ENCODE data around the gene KIAA0930.
A peak's percentile ranks its signal among the peaks of the same experiment; 100 is the strongest.

KIAA0930 gene

DNA sequence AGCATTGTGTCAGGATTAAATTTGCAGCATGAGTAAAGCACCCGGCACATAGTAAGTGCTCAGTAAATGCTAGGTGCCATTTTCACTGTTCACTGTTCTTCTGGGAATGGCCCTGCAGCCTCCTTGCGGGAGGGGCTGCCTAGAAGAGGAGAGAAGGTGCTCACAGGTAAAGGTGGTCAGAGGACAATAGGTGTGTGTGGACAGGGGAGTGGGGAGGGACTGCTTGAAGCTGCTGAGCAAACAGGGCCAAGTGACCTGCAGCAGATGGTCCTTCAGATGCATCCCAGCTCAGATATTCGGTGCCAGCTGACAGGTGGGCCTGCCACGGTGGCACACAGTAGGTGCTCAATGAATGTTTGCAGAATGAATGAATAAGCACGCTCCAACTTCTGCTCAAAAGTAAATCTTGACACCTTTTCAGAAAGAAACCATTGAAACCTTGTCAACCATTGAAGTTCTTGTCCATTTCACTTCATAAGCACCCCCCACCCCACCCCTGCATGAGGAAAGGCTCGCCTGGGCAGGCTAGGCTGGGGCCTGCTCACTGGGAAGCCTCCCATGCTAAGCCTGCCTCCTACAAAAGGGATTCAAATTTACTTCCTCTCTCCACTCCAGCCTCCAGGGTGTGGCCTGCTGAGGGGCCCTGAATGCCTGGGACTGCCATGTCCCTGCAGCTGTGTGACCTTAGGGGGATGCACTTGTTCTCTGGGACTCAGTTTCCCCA lies 1.6 kb downstream of the KIAA0930 start:
- DNase-seq: peak in 2 of 58 donors; percentile 23 to 42

DNA sequence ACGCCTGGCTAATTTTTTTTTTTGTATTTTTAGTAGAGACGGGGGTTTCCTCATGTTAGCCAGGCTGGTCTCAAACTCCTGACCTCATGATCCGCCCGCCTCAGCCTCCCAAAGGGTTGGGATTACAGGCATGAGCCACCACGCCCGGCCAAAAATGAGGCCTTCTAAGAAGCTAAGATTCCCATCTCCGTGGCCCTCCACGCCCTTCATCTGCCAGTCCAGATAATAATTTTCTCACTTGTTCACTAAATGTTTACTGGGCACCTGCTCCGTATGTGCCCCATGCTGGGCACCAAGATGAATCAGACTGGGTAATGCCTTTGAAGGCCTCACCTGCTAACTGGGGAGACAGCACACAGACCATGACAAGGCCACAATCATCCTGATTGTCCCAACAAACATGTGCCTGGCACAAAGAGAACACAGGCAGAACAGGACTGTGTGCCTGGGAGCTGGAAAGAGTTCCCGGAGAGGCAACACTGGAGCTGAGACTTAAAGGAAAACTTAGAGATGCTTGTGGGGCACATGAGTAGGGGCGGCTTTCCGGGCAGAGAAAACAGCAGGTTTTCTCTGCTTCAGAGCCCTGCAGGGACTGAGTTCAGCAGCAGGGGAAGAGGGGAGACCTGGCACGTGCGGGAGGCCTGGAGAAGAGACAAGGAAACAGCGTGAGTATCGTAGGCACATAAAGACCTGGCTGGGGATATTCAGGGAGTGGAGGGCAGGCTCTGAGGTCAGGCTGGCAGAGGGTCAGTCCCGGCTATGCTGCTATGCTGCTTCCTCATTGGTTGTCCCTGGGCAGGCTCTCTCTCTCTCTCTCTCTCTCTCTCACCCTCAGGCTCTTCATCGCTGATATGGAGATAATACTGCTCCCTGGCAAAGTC lies 2.4 kb downstream of the KIAA0930 start:
- no peak for DNase-seq

DNA sequence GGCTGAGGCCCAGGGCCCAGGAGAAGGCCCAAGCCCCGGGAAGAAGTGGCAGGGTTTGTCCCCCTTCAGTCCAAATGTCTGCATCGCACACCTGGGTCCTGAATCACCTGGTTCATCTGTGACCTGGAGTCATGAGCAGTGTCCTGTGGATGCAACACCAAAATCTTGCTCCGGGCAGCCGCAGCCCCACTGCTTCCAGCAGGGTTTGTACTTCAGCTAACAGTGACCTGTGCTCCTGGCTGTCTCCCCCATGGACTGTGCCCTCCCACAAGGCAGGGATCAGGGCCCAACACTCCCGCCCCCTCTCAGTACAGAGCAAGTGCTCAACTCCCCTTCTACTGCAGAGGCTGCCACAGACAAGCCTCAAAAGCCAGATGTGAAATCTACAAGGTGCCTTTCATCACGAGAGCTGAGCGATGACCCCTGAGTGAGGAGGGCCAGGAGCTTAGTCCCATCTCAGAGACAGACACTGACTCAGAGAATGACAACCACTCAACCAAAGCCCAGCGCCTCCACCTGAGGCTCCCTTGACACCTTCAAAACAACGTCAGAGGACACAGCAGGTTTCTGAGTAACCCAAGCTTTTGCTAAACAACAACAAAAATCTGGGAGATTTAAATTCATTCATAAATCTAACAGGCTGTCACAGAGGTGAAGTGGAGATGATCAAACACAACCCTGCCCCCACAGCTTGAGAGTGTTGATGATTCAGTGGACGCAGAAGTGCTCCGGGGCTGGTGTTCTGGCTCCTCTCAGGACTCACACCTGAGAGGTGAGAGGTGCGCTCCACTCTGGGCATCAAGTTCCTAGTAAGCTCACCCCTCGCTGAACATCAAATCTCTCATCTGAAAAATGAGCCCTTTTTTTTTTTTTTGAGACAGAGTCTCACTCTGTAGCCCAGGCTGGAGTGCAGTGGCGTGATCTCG lies 3.4 kb downstream of the KIAA0930 start:
- DNase-seq: no peak

DNA sequence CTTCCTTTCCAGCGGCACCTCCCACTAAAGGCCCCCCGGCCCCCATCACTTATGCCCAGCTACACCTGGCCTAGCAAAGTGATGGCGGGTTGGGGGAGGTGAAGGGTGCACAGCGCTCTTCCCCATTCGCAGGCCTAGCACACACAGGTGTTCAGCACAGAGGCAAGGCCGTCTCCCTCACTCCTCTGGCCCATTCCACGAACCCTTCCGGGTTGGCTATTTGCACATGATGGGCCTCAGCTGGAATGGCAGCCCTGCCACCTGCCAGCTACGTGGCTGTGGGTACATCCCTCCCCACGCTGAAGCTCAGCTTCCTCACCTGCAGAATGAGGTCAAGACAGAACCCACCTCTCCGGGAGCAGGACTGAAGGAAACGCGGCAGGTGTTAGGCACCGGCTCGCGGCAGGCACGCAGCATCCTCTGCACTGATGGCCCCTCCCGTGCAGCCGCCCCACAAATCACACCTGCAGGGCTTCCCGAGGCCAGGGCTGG lies 4.8 kb downstream of the KIAA0930 start:
- DNase-seq: no peak

DNA sequence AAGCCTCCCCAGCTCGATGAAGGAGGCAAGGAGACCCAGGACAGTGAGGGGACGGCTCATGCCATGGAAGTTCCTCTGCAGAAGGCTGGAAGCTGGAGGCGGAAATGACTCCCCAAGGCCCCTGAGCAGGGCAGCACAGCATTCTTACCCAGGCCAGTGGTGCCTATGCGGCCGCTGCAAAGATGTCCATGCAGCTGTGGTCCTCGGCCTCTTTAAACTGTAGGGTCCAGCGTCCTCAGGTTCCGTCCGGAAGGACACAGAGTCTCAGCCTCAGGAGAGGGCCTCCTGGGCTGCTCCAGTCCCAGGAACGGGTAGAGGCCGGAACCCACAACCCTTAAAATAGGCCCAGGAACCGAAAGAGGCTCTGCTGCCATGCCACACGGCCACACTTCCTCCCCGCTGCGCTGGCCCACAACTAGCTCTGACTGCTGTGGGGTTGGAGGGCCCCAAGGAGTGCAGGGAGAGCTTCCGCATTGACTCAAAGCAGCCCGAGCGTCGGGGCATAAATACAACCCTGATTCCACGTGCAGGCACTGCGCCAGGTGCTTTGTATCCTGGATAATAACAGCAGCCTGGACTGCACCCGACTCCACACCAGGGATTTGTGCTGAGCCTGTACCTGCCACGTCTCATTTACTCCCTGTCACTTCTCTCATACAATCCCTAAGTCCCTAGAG lies 5.5 kb downstream of the KIAA0930 start:
- DNase-seq: peak in 19 of 58 donors; percentile 14 to 63 (median 31)

DNA sequence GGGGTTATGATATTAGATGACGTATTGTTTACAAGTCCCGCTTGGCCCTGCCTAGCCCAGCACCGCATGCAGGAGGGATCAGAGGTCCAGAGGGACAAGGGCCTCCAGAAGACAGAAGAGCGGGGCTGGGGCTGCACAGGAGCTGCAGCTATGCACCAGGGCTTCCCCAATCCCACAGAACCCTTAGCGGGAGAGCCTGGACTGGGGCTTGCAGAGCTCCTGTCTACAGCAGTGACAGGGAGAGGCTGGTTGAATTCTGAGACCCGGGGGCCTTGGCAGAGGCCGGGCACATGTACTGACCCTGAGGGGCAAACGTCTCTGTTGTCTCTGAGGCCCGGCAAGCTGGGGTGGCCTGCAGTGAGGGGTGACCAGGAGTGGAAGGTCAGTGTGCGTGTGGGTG lies 6.9 kb downstream of the KIAA0930 start:
- no peak for DNase-seq

DNA sequence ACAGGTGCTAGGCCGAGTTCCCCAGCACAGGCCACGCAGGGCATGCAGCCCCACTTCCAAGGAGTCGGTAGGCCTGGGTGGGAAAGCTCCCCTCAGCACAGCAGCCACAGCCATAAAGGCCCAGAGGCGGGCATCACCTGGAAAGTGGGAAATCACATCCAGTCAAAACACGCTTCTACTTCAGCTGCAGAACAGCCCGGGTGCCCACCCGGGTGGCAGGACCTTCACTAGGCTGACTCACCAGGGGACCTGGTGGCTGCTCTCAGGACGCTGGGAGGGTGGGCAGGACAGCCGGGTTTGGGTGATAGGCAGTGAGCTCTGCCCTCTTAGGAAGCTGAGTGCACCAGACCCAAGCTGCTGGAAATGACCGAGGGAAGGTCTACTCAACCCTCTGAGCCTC lies 7.3 kb downstream of the KIAA0930 start:
- DNase-seq: no peak

DNA sequence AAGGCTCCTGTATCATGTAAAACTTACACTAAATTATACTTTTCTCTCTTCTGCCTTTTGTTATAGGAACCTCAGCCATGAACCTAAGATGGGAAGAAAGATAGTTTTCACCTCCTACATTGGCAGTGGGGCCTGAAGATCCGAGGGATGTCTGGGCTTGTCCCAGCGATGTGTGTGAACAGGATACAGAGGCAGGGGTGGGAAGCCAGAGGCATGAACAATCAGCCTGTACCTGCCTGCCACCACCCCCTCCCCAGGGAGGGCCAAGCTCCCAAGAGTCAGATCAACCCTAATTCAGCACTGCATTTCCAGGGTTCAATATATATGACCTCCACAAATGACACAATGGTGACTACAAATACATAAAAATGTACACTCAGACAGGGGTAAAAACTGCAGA lies 9.4 kb downstream of the KIAA0930 start:
- no peak for DNase-seq

DNA sequence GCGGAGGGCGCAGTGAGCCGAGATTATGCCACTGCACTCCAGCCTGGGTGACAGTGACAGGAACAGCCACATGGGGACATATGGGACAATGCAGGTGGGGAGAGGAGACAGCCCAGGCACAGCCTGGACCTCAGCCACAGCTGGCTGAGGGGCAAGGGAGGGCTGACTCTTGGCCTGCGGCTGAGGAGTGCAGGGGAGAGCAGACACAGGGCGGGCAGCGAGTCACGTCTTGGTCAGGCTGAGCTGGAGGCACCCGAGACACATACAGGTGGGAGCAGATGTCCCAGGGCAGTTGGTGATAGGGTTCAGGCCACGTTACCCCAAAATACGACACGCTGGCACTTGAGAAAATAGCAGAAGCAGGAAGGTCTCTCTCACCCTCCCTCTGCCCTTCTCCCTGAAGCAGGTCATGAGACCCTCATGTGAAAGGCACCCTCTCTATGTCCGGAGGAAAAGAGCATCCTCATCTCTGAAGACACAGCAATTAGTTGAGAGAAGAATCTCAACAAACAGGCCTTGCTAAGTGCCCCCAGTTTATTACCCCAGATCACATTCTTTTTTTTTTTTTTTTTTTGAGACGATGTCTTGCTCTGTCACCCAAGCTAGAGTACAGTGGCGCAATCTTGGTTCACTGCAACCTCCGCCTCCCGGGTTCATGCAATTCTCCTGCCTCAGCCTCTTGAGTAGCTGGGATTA lies 10.5 kb downstream of the KIAA0930 start:
- DNase-seq: peak in 1 of 58 donors; percentile 23

DNA sequence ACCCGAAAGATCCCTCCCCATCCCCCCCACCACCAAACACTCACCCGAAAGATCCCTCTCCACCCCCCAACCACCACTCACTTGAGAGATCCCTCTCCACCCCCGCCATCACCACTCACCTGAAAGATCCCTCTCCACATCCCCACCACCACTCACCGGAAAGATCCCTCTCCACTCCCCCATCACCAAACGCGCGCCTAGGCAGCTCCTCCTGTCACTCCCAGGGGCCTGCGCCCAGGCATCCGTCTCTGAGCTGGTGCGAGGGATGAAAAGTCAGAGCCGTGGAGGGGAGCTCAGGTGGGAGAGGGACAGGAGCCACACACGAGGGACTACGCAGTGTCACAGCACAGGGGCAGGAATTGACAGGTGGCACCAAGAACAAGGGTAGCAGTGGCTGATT lies 11.5 kb downstream of the KIAA0930 start:
- DNase-seq: no peak

DNA sequence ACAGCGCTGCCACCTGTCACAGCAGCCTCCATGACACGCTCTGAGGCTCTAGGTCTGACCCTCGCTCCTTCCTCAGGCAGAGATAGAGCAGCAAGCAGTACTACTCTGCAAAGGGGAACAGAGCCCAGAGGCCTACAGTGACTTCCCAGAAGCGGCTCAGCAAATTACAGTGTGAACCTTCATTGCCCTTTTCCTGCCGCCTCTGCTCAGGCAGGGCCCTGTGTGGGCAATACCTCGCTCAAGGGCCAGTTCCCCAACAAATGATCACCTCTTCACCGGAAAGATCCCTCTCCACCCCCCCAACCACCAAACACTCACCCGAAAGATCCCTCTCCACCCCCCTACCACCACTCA lies 12.3 kb downstream of the KIAA0930 start:
- no peak for DNase-seq

DNA sequence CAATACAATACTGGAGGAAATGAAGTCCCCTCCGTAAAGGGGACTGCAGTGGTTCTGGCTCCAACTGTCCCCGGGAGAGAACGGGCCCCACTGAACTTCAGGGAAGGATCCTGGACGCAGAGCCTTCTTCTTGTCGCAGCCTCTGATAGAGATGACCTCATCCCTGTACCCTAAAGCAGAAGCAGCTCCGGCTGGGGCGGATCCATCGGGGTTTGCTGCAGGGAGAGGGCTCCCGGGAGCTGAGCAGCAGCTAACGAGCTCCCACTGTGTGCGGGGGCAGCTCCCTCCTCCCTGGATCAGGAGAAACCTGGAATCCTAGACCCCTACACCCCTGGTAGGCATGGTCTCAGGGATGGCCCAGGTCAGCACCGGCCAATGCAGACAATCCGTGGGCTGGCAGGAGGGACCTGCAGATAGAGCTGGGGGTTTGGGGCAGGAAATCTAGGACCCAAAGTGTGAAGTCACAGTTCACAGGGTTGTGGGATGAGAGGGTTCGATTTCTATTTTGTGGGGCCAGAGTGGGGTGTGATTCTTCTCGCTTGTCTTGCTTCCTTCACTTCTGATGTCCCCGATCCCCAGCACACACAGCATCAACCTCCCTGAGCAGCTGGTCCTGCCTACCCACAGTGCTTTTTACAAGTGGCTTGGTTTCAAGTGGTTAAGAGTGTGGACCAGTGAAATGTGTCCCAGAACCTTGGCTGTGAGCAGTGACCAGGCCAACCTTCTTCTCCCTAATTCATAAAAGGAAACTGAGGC lies 12.9 kb downstream of the KIAA0930 start:
- DNase-seq: peak in 43 of 58 donors; percentile 15 to 80 (median 54)

DNA sequence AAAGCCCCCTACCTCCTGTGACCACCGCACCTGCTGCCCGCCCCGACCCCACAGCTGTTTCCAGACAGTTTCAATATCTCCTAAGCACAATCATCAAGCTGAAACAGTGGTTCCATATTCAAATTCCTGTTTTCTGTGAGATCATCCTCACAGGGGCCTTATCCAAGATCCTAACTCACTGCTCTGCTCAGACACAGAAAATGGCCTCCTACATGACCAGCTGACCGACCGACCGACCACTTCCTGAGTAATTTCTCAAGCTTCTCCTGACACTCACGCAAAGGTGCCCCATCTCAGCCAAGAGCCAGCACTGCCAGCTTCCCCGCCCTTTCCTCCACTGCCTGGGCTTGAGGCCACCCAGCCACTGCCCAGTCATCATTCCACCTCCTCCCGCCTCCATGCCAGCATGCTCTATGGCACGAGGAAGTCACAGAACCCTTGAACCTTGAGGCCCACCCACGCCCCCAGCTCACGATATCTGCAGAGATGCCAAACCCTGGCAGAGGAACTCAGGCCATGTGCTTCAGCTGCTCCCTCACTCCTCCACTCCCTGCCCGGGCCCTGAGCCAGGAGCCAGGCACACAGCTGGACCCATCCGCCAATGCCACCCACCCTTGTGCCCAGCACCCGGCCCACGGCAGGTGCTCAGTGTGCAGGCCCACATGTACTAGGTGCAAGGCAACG lies 14.0 kb downstream of the KIAA0930 start:
- peak in 36 of 58 donors; percentile 20 to 82 (median 50) for DNase-seq

DNA sequence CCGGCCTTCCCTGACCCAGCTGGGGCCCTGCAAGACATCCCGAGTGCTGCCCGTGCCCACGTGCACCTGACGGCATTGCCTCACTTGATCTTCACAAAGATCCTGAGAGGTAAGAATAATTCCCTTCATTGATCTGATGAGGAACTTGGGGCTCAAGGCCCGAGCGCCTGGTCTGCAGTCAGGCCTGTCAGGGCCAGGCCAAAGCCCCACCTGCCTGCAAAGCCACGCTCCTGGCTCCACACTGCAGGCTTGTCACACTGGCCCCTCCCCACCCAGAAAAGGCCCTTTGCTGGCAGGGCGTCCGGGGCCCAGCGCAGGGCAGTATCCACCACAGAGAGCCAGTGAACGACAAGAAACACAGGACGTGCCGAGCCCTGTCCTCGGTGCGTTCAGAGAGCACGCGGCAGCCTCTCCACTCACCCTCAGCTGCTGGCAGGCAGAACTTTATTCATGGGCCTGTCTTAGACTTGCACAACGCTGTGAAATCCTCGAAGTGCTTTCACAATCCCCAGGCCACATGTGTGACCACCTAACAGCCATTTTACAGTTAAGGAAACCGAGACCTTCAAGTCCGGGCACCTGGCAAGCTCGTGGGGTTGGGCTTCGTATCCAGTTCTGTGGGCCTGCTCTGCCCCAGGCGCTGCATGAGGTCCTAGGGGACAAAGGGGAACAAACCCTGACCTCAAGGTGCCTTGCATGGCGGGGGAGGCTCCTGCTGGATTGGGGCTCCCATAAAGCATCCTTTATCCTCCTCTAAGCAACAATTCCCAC lies 14.8 kb downstream of the KIAA0930 start:
- DNase-seq: peak in 32 of 58 donors; percentile 29 to 85 (median 48)

DNA sequence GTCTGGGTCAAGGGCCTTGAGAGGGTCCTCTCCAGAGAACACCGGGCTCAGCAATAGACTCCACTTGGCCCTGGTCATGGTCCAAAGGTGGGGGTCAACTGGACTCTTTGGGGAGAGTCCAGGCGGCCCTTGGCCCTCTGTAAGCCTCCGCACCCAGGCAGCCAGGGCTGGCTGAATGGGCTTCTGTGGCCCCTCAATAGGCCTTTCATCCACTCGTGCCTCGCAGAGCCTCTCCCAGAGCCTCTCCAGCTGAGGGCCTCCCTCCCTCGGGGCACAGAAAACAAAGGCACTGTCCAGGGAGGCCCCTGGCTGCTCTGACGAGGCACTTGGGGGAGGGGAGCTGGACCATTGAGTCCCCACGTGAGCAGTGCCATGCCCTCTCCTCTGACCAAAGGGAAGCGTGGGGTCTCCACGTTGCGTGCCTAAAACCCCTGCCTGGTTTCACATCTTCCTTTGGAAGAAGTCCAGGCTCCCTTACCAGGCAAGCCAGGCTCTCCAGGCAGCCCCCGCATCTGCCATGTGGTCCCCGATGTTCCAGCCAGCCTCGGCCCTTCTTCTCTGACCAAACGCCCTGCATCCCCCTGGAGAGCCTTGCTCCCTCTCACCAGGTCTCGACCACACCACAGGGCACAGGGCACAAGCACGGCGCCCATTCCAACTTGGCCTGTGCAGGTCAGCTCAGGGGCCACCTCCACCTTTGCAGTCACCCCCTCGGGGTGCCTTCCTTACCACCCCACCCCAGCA lies 15.5 kb downstream of the KIAA0930 start:
- peak in 56 of 58 donors; percentile 41 to 98 (median 84) for DNase-seq

DNA sequence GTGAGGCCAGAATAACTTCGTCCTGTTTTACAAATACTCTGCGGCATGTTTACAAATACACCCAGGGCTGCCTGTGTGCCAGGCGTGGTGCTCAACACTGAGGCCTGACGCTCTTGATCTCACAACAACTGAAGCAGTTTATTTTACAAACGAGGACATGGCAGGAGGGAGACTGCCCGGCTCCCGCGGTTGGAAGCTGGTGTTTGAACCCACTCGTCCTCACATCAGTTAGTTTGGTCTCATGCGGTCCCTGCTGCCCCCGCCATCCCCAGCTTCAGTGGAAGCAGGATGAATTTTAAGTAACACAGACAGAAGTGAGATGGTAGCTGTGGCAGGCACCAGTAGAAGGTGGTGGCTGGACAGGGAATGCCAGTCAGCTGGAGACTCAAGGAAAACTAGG lies 16.4 kb downstream of the KIAA0930 start:
- DNase-seq: peak in 15 of 58 donors; percentile 23 to 64 (median 46)

Measured in anterior cingulate cortex (tissue), 58 donors.